ENCODE results near the gene CRKL.
A peak's percentile ranks its signal among the peaks of the same experiment; 100 is the strongest.

Gene CRKL

DNA sequence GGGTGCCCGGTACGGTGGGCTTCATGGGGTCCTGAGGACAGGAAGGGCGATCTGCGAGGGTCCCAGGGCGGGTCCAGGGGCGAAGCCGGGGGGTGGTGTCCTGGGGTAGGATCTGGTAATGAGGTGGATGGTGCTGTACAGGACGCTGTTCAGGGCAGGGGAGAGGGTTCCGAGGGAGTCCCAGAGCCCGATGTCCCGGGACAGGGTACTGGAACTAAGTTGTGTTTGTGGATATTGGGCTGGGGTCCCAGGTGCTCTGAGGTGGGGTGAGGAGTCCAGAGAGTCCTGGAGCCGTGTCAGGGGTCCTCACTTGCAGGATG, 65.3 kb downstream of the CRKL start:
- TF ChIP-seq, protein P1, sequence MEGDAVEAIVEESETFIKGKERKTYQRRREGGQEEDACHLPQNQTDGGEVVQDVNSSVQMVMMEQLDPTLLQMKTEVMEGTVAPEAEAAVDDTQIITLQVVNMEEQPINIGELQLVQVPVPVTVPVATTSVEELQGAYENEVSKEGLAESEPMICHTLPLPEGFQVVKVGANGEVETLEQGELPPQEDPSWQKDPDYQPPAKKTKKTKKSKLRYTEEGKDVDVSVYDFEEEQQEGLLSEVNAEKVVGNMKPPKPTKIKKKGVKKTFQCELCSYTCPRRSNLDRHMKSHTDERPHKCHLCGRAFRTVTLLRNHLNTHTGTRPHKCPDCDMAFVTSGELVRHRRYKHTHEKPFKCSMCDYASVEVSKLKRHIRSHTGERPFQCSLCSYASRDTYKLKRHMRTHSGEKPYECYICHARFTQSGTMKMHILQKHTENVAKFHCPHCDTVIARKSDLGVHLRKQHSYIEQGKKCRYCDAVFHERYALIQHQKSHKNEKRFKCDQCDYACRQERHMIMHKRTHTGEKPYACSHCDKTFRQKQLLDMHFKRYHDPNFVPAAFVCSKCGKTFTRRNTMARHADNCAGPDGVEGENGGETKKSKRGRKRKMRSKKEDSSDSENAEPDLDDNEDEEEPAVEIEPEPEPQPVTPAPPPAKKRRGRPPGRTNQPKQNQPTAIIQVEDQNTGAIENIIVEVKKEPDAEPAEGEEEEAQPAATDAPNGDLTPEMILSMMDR (IDR thresholded peaks at IDR 0.05; ENCODE audit: insufficient read depth, low read depth, low read length, missing control alignments): no peak
- DNase-seq (ENCODE audit: low read depth): no peak
- peak overlapping the region; percentile 85 for H3K4me3 ChIP-seq (ENCODE audit: low read length)

DNA sequence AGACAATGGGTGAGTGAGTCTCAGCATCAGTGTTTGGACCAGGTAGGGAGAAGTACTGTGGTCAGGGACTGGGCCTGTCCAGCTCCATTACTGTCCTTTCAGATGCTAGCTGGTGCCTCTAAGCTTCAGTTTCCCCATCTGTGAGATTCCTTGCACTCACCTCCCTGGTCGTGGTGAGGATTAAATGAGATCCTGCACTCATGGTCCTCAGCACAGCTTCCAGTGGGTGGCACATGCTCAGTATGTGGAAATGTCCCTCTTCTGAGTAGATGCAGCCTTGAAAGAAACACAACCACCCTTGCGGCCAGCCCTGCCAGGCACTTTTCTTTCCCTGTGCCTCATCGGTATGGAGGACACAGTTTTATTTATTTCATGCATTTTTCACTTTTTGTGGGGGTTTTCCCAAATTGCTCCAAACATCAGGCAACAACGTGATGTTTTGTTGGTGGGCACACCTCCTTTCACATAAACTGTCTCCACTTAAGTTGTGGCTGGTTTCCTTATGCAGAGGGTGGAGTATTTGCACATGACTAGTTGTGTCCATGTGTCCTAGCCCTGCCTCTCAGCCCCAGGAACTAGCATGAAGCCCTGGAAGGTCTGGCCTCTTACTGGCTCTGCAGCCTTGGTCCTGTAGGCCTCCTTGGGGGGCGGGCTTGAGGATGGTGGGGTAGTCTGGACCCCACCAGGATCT, 66.0 kb downstream of the CRKL start:
- no peak for DNase-seq (ENCODE audit: low read depth)
- TF ChIP-seq, protein P1 (IDR thresholded peaks at IDR 0.05; ENCODE audit: insufficient read depth, low read depth, low read length, missing control alignments): no peak
- H3K4me3 ChIP-seq (ENCODE audit: low read length): peak overlapping the region; percentile 85

DNA sequence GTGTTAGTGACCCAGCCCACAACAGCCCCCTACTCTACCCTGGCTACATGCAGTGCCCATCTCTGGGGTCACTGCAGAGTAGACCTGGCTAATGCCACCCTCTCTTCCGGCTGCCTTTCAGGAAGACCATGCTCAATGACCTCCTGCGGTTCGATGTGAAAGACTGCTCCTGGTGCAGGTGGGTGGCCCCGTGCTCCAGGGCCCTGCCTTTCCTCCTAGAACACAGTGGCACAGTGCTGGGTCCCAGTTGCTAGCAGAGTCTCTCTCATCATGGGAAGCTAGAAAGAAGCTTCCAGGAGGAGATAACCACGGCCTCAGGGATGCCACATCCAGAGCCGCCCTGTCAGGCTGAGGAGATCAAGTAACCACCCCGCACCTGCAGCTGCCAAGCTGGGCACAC, 68.5 kb downstream of the CRKL start:
- TF ChIP-seq, protein P1 (IDR thresholded peaks at IDR 0.05; ENCODE audit: insufficient read depth, low read depth, low read length, missing control alignments): no peak
- no peak for DNase-seq (ENCODE audit: low read depth)

DNA sequence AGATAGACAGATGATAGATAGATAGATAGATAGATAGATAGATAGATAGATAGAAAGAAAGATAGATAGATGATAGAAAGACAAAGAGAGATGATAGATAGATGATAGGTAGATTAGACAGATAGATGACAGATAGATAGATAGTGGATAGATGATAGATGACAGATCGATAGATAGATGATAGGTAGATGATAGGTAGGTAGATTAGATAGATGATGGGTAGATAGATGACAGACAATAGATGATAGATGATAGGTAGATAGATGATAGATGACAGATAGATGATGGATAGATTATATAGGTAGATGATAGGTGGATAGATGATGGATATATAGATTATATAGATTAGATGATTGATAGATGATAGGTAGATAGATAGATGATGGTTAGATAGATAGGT, 69.2 kb downstream of the CRKL start:
- H3K4me3 ChIP-seq (ENCODE audit: low read length): no peak overlapping the region
- no peak for DNase-seq (ENCODE audit: low read depth)
- TF ChIP-seq, protein P1 (IDR thresholded peaks at IDR 0.05; ENCODE audit: insufficient read depth, low read depth, low read length, missing control alignments): no peak

More for the DNA sequence above, 68.5 kb downstream of the CRKL start:
- H3K4me3 ChIP-seq (ENCODE audit: low read length): no peak overlapping the region

DNA sequence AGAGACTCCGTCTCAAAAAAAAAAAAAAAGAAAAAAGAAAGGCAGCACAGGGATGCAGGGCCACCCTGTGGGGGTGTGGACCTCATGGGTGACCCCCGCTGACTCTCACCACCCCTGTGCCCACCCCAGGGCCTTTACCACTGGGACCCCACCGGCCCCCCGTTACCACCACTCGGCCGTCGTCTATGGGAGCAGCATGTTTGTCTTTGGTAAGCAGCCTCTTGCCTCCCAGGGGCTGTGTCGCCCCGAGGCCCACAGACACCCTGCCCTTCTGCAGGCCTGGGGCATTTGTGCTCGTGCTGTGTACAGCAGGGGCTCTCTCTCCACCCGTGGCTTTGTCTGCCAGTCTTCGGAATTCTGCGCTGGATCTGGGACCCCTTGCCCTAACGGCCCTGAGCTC, 70.2 kb downstream of the CRKL start:
- TF ChIP-seq, protein P1 (IDR thresholded peaks at IDR 0.05; ENCODE audit: insufficient read depth, low read depth, low read length, missing control alignments): no peak
- DNase-seq (ENCODE audit: low read depth): no peak
- no peak overlapping the region for H3K4me3 ChIP-seq (ENCODE audit: low read length)

DNA sequence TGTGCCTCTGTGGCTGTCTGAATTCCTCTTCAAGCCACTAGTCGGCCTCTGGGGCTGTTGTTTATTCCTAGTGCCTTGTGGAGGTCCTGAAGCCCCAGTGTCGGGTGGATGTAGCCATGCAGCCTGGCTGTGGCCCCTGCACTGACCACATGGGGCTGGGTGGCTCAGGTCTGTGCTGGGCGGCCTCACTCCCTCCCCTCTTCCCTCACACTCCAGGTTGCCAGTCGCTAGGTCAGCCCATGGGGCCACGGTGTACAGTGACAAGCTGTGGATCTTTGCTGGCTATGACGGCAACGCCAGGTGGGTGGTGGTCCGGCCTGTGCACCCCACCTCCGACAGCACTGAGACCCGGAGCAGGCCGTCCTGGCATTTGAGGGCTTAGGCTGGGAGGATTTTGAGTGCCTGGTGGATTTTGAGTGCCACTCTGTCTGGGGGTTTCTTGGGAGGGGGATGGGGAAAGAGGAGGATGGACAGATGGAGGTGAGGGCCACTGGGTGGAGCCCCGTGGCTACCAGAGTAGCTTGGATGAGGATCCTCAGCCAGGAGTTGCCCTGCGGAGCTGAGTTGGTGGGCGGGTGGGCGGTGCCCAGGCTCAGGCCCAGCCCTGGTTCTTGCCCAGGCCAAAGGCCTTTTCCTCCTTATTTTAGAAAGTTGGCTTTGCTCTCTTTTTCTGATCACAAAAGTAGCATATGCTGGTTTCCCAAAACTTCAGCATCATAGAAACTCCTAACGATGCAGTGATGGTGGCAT, 71.5 kb downstream of the CRKL start:
- TF ChIP-seq, protein P1 (IDR thresholded peaks at IDR 0.05; ENCODE audit: insufficient read depth, low read depth, low read length, missing control alignments): no peak
- no peak for DNase-seq (ENCODE audit: low read depth)
- H3K4me3 ChIP-seq (ENCODE audit: low read length): no peak overlapping the region

Data from epithelial cell of esophagus (primary cell).